WTC11 (cell line): Measurements from ENCODE around the gene HNRNPM. TPM values are rescaled to one million over a fixed set of nuclear protein-coding genes. Genes with fewer than 3 reads are reported as not detected.

Experiments
- ATAC-seq: fragments of 200-7000 bp; cut with Tn5 transposase; 2 replicates; pipeline ENCODE4 v1.10.0; 2021; ENCODE audit warnings: mild to moderate bottlenecking, moderate library complexity
- CTCF ChIA-PET: fragments of 300-600 bp; sonication (Branson Sonifier 250); formaldehyde crosslinking; loops from one replicate; lab custom pipeline; 2021; ENCODE audit warnings: antibody characterized with exemption; lab: Charles Lee
- POLR2A ChIA-PET: fragments of 350-600 bp; sonication (Branson Sonifier 250); formaldehyde crosslinking; loops from one replicate; lab custom pipeline; 2021; ENCODE audit warnings: antibody characterized with exemption; lab: Charles Lee
- DNase-seq: peaks from one replicate; pipeline ENCODE4 v3.0.0; 2021; ENCODE audit warnings: low spot score
- H3K27ac Mint-ChIP-seq: 2 replicates; pipeline ENCODE4 v1.8.0; 2021; ENCODE audit warnings: mixed read lengths
- H3K27me3 Mint-ChIP-seq: 2 replicates; pipeline ENCODE4 v1.8.0; 2021; ENCODE audit warnings: low read depth, mild to moderate bottlenecking, moderate library complexity, mixed read lengths
- H3K36me3 Mint-ChIP-seq: 2 replicates; pipeline ENCODE4 v1.8.0; 2021; ENCODE audit warnings: mixed read lengths
- H3K4me1 Mint-ChIP-seq: 2 replicates; pipeline ENCODE4 v1.8.0; 2022; ENCODE audit warnings: mixed read lengths
- H3K4me3 Mint-ChIP-seq: 2 replicates; pipeline ENCODE4 v1.8.0; 2021; ENCODE audit warnings: mild to moderate bottlenecking, moderate library complexity, mixed read lengths
- H3K9me3 Mint-ChIP-seq: 2 replicates; pipeline ENCODE4 v1.8.0; 2021; ENCODE audit warnings: mixed read lengths
- CREB1 ChIP-seq: sonication (generic); formaldehyde crosslinking; IDR thresholded peaks from 2 replicates; pipeline ENCODE4 v1.8.0; 2023; ENCODE audit warnings: mild to moderate bottlenecking, missing genetic modification reagents
- FOXP1 ChIP-seq: sonication (generic); formaldehyde crosslinking; IDR thresholded peaks from 2 replicates; pipeline ENCODE4 v1.8.0; 2022; ENCODE audit warnings: missing genetic modification reagents, mild to moderate bottlenecking, moderate library complexity, borderline replicate concordance
- GRHL2 ChIP-seq: fragments of 250-450 bp; sonication (Bioruptor Pico); IDR thresholded peaks from 2 replicates; pipeline ENCODE4 v1.8.0; 2022; ENCODE audit warnings: mild to moderate bottlenecking, moderate library complexity; ENCODE audit not compliant: insufficient replicate concordance, severe bottlenecking
- GTF2I ChIP-seq: fragments of 250-450 bp; sonication (Bioruptor Pico); conservative IDR thresholded peaks from 2 replicates; pipeline ENCODE4 v1.4.0; 2021; ENCODE audit warnings: mild to moderate bottlenecking
- HMGA2 ChIP-seq: fragments of 250-450 bp; sonication (Bioruptor Pico); IDR thresholded peaks from 2 replicates; pipeline ENCODE4 v1.4.0; 2021; ENCODE audit warnings: mild to moderate bottlenecking, moderate library complexity
- JAZF1 ChIP-seq: fragments of 250-450 bp; sonication (Bioruptor Pico); IDR thresholded peaks from 2 replicates; pipeline ENCODE4 v1.9.0; 2021; ENCODE audit warnings: moderate library complexity, mild to moderate bottlenecking, inconsistent platforms
- JUN ChIP-seq: sonication (generic); formaldehyde crosslinking; IDR thresholded peaks from 2 replicates; pipeline ENCODE4 v1.8.0; 2023; ENCODE audit warnings: mild to moderate bottlenecking, missing genetic modification reagents
- OVOL2 ChIP-seq: fragments of 250-450 bp; sonication (Bioruptor Pico); IDR thresholded peaks from 2 replicates; pipeline ENCODE4 v1.9.0; 2021; ENCODE audit warnings: mild to moderate bottlenecking, borderline replicate concordance
- RELA ChIP-seq: sonication (generic); formaldehyde crosslinking; IDR thresholded peaks from 2 replicates; pipeline ENCODE4 v1.8.1; 2022; ENCODE audit warnings: missing genetic modification reagents, mild to moderate bottlenecking, borderline replicate concordance
- SP1 ChIP-seq: sonication (generic); formaldehyde crosslinking; conservative IDR thresholded peaks from 2 replicates; pipeline ENCODE4 v1.8.1; 2022; ENCODE audit warnings: missing genetic modification reagents
- TCF7 ChIP-seq: sonication (generic); formaldehyde crosslinking; IDR thresholded peaks from 2 replicates; pipeline ENCODE4 v1.8.0; 2022; ENCODE audit warnings: mild to moderate bottlenecking, low read depth, missing genetic modification reagents, moderate library complexity
- TEAD4 ChIP-seq: sonication (generic); formaldehyde crosslinking; IDR thresholded peaks from 2 replicates; pipeline ENCODE4 v1.8.0; 2022; ENCODE audit warnings: mild to moderate bottlenecking, missing genetic modification reagents
- TP53 ChIP-seq: sonication (generic); formaldehyde crosslinking; IDR thresholded peaks from 2 replicates; pipeline ENCODE4 v1.8.1; 2023; ENCODE audit warnings: mild to moderate bottlenecking, missing genetic modification reagents
- ZNF219 ChIP-seq: sonication (generic); formaldehyde crosslinking; IDR thresholded peaks from 2 replicates; pipeline ENCODE4 v1.8.0; 2023; ENCODE audit warnings: missing genetic modification reagents, mild to moderate bottlenecking, borderline replicate concordance
- ZNF232 ChIP-seq: sonication (generic); formaldehyde crosslinking; IDR thresholded peaks from 2 replicates; pipeline ENCODE4 v1.8.0; 2022; ENCODE audit warnings: mild to moderate bottlenecking, missing genetic modification reagents
- ZNF671 ChIP-seq: fragments of 250-450 bp; sonication (Bioruptor Pico); IDR thresholded peaks from 2 replicates; pipeline ENCODE4 v1.8.0; 2021; ENCODE audit warnings: mild to moderate bottlenecking
- total RNA-seq: library from RNA; stranded (reverse); gene quantifications from 3 replicates; pipeline ENCODE4 v1.2.3, GENCODE V29; 2021
- TF ChIP-seq, protein P1 (sequence below): sonication (generic); formaldehyde crosslinking; IDR thresholded peaks from 2 replicates; pipeline ENCODE4 v1.8.0; 2023; ENCODE audit warnings: mild to moderate bottlenecking, missing genetic modification reagents
- TF ChIP-seq, protein P2 (sequence below): sonication (generic); formaldehyde crosslinking; IDR thresholded peaks from 2 replicates; pipeline ENCODE4 v1.8.1; 2023; ENCODE audit warnings: mild to moderate bottlenecking, missing genetic modification reagents, moderate library complexity
- TF ChIP-seq, protein P3 (sequence below): sonication (generic); formaldehyde crosslinking; conservative IDR thresholded peaks from 2 replicates; pipeline ENCODE4 v1.8.1; 2023; ENCODE audit warnings: mild to moderate bottlenecking, low read depth, missing genetic modification reagents, moderate library complexity

HNRNPM gene
- total RNA-seq, 1 experiment from 2014 or later: 416 TPM

DNA sequence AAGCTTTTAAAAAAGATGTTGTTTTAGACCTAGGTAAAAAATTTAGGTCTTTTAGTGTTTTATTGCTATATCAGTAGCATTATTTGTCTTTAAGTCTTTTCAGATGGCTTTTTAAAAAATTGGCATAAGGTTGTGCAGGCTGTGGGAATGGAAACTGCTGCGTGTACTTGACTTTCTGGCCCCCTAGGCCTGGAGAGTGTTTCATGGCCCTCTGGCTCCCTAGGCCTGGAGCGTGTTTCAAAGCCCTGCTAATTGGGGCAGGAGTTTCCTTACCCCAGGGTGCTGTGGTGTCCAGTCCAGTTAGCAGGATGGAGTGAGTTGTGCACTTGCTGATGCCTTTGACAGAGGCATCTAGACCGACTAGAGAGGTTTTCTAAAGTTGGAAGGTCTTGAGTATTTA is 33.8 kb downstream of the HNRNPM start:
- H3K9me3 Mint-ChIP-seq: no peaks in the 10 kb centered on the region
- TF ChIP-seq ZNF232 (CRISPR knock-in tag) (no peak), GRHL2 (CRISPR knock-in tag) (no peak), CREB1 (CRISPR knock-in tag) (no peak), ZNF671 (CRISPR knock-in tag) (no peak), OVOL2 (CRISPR knock-in tag) (no peak), JAZF1 (no peak), RELA (CRISPR knock-in tag) (no peak), TP53 (CRISPR knock-in tag) (no peak), FOXP1 (CRISPR knock-in tag) (no peak)
- TF ChIP-seq, protein P1, sequence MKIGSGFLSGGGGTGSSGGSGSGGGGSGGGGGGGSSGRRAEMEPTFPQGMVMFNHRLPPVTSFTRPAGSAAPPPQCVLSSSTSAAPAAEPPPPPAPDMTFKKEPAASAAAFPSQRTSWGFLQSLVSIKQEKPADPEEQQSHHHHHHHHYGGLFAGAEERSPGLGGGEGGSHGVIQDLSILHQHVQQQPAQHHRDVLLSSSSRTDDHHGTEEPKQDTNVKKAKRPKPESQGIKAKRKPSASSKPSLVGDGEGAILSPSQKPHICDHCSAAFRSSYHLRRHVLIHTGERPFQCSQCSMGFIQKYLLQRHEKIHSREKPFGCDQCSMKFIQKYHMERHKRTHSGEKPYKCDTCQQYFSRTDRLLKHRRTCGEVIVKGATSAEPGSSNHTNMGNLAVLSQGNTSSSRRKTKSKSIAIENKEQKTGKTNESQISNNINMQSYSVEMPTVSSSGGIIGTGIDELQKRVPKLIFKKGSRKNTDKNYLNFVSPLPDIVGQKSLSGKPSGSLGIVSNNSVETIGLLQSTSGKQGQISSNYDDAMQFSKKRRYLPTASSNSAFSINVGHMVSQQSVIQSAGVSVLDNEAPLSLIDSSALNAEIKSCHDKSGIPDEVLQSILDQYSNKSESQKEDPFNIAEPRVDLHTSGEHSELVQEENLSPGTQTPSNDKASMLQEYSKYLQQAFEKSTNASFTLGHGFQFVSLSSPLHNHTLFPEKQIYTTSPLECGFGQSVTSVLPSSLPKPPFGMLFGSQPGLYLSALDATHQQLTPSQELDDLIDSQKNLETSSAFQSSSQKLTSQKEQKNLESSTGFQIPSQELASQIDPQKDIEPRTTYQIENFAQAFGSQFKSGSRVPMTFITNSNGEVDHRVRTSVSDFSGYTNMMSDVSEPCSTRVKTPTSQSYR (CRISPR knock-in tag): no peak
- TF ChIP-seq, protein P2, sequence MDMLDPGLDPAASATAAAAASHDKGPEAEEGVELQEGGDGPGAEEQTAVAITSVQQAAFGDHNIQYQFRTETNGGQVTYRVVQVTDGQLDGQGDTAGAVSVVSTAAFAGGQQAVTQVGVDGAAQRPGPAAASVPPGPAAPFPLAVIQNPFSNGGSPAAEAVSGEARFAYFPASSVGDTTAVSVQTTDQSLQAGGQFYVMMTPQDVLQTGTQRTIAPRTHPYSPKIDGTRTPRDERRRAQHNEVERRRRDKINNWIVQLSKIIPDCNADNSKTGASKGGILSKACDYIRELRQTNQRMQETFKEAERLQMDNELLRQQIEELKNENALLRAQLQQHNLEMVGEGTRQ (CRISPR knock-in tag): no peak
- H3K4me3 Mint-ChIP-seq: no peak overlapping the region
- ChIA-PET CTCF (interaction anchor here (0.6 to 1.1 kb wide), 3 partner anchors 9 to 221 kb away, joined by 3 to 4 read pairs (median 4); no protein-coding TSS in a partner anchor), POLR2A (interaction anchor here (0.7 kb wide), 1 partner anchor 14 kb away, joined by 6 read pairs; no protein-coding TSS in a partner anchor)
- no peaks in the 10 kb centered on the region for H3K27me3 Mint-ChIP-seq
- DNase-seq (no peak), ATAC-seq (no peak)
- H3K4me1 Mint-ChIP-seq: peaks cover 11% of the 10 kb centered on the region; the same call in 1 of the 2 replicates
- peak overlapping the region; percentile 66; the same call in 1 of the 2 replicates for H3K27ac Mint-ChIP-seq
- H3K36me3 Mint-ChIP-seq: peaks cover 85% of the 10 kb centered on the region

DNA sequence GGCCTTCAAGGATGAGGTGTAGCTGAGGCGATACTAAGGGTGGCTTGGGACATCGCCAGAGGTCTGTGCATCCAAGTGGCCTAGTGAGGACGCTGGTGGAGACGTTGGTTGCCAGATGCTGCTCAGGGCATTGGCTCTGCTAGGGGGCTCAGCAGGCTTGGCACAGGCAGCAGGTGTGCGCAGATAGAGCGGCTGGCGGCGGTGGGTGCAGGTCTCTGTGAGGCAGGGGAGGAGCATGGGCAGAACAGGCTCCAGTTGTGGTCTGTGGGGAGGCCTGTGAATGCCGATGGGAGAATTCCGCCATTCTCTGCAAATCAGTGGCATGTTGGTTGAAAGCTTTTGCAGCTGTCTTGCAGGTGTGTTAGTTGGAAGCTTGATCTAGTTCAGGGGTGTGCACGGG is 36.4 kb downstream of the HNRNPM start:
- no peaks in the 10 kb centered on the region for H3K9me3 Mint-ChIP-seq
- CTCF ChIA-PET: interaction anchor here (0.6 to 2.0 kb wide), 5 partner anchors 14 to 105 kb away, joined by 3 to 7 read pairs (median 4); partner anchors contain the start of gene MARCHF2
- H3K27ac Mint-ChIP-seq: peak overlapping the region; percentile 85
- peaks cover 11% of the 10 kb centered on the region; the same call in 1 of the 2 replicates for H3K4me1 Mint-ChIP-seq
- no peak for DNase-seq
- no peak for ATAC-seq
- POLR2A ChIA-PET: interaction anchor here (0.6 kb wide), 1 partner anchor 83 kb away, joined by 3 read pairs; no protein-coding TSS in a partner anchor
- H3K4me3 Mint-ChIP-seq: no peak overlapping the region
- TF ChIP-seq GTF2I (CRISPR knock-in tag) (no peak), SP1 (CRISPR knock-in tag) (no peak), ZNF219 (CRISPR knock-in tag) (no peak), JUN (no peak), GRHL2 (CRISPR knock-in tag) (no peak), TEAD4 (no peak), HMGA2 (CRISPR knock-in tag) (no peak), ZNF232 (CRISPR knock-in tag) (no peak), TCF7 (no peak)
- TF ChIP-seq, protein P3, sequence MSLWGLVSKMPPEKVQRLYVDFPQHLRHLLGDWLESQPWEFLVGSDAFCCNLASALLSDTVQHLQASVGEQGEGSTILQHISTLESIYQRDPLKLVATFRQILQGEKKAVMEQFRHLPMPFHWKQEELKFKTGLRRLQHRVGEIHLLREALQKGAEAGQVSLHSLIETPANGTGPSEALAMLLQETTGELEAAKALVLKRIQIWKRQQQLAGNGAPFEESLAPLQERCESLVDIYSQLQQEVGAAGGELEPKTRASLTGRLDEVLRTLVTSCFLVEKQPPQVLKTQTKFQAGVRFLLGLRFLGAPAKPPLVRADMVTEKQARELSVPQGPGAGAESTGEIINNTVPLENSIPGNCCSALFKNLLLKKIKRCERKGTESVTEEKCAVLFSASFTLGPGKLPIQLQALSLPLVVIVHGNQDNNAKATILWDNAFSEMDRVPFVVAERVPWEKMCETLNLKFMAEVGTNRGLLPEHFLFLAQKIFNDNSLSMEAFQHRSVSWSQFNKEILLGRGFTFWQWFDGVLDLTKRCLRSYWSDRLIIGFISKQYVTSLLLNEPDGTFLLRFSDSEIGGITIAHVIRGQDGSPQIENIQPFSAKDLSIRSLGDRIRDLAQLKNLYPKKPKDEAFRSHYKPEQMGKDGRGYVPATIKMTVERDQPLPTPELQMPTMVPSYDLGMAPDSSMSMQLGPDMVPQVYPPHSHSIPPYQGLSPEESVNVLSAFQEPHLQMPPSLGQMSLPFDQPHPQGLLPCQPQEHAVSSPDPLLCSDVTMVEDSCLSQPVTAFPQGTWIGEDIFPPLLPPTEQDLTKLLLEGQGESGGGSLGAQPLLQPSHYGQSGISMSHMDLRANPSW (CRISPR knock-in tag): no peak
- H3K36me3 Mint-ChIP-seq: peaks cover 86% of the 10 kb centered on the region
- H3K27me3 Mint-ChIP-seq: no peaks in the 10 kb centered on the region
